ENCODE results near the gene FLNC.
A peak's percentile ranks its signal among the peaks of the same experiment; 100 is the strongest.

DNA sequence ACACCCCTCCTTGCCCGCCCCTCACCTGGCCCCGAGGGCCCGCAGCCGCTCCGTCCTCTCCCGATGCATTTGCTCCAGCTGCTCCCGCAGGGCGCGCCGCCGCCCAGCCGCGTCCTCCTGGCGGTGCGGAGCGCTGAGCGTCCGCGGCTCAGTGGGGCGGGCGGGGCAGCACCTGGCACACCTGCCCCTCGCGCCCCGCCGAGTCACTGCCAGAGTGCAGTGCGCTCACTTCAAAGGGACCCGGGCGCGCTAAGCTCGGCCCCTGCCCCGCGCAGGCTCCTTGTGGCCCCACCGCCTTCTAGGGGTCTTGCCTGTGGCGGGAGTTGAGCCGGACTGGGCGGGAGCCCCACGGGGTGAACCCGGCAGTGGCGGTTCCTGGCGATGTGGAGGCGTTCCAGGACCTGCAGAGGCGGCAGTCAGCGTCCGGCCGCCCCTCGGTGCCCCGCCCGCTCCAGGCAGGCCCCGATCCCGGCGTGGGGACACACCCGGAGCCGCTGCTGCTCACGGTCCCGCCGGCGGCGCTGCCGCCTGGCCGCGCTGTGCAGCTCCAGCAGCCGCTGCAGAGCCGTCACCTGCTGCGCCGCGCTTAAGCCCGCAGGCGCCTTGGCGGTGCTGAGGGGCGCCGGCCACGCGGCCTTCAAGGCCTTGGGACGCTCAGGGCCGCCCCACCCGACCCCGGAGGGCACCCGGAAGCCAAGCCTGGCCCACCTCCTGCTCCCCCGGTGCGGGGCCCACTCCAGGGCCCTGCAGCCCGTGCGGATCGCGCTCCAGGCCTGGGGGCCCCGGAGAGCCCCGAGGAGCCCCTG lies 39.1 kb downstream of the FLNC start:
- TF ChIP-seq, protein P1, sequence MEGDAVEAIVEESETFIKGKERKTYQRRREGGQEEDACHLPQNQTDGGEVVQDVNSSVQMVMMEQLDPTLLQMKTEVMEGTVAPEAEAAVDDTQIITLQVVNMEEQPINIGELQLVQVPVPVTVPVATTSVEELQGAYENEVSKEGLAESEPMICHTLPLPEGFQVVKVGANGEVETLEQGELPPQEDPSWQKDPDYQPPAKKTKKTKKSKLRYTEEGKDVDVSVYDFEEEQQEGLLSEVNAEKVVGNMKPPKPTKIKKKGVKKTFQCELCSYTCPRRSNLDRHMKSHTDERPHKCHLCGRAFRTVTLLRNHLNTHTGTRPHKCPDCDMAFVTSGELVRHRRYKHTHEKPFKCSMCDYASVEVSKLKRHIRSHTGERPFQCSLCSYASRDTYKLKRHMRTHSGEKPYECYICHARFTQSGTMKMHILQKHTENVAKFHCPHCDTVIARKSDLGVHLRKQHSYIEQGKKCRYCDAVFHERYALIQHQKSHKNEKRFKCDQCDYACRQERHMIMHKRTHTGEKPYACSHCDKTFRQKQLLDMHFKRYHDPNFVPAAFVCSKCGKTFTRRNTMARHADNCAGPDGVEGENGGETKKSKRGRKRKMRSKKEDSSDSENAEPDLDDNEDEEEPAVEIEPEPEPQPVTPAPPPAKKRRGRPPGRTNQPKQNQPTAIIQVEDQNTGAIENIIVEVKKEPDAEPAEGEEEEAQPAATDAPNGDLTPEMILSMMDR (IDR thresholded peaks at IDR 0.05; ENCODE audit: poor library complexity) = no peak
- TF ChIP-seq EZH2phosphoT487 (IDR thresholded peaks at IDR 0.05; ENCODE audit: low read depth, severe bottlenecking, unreplicated experiment) (no peak), EZH2 (IDR thresholded peaks at IDR 0.05; ENCODE audit: borderline replicate concordance) (peak; percentile 28)

All from hepatocyte (in vitro differentiated cells).